GM11168 (cell line): ENCODE data around the gene SETD1A.

Source experiments
- in situ Hi-C: fragments of 300-500 bp; cut with MboI; formaldehyde crosslinking; loops from one replicate; pipeline ENCODE4 v1.12.0; 2022; ENCODE audit warnings: low sequenced_read_pairs; ENCODE audit not compliant: unreplicated experiment

Gene SETD1A

GRCh38 chr16:30951750-30952149 is 5.8 kb upstream of the SETD1A start:
- in situ Hi-C loops, result loop anchor here (25.0 kb wide), 1 partner anchor 911 kb away; the partner anchor contains the start of gene ZNF267

- in situ Hi-C loops, result loop anchor here (25.0 kb wide), 1 partner anchor 909 kb away; the partner anchor contains the start of gene ZNF267
Measured at GRCh38 chr16:30953111-30953510, 4.4 kb upstream of the SETD1A start.

- in situ Hi-C loops, result loop anchor here (25.0 kb wide), 1 partner anchor 909 kb away; the partner anchor contains the start of gene ZNF267
Measured at GRCh38 chr16:30953511-30954124, 3.9 kb upstream of the SETD1A start.

GRCh38 chr16:30954993-30955392 is 2.6 kb upstream of the SETD1A start:
- in situ Hi-C loops, result loop anchor here (25.0 kb wide), 1 partner anchor 907 kb away; the partner anchor contains the start of gene ZNF267

- in situ Hi-C loops, result loop anchor here (25.0 kb wide), 1 partner anchor 905 kb away; the partner anchor contains the start of gene ZNF267
Measured at GRCh38 chr16:30956601-30957455, 726 bp upstream of the SETD1A start.

GRCh38 chr16:30958175-30959079 is 873 bp downstream of the SETD1A start:
- in situ Hi-C loops, result loop anchor here (25.0 kb wide), 1 partner anchor 904 kb away; the partner anchor contains the start of gene ZNF267

GRCh38 chr16:30961384-30961783 is 3.8 kb downstream of the SETD1A start:
- in situ Hi-C loops, result loop anchor here (25.0 kb wide), 1 partner anchor 901 kb away; the partner anchor contains the start of gene ZNF267

- in situ Hi-C loops, result loop anchor here (25.0 kb wide), 1 partner anchor 898 kb away; the partner anchor contains the start of gene ZNF267
Measured at GRCh38 chr16:30963925-30964511, 6.5 kb downstream of the SETD1A start.

- in situ Hi-C loops, result loop anchor here (25.0 kb wide), 1 partner anchor 898 kb away; the partner anchor contains the start of gene ZNF267
Measured at GRCh38 chr16:30964574-30965226, 7.1 kb downstream of the SETD1A start.

- in situ Hi-C loops, result loop anchor here (25.0 kb wide), 1 partner anchor 897 kb away; the partner anchor contains the start of gene ZNF267
Measured at GRCh38 chr16:30965436-30965835, 7.9 kb downstream of the SETD1A start.

- in situ Hi-C loops, result loop anchor here (25.0 kb wide), 1 partner anchor 896 kb away; the partner anchor contains the start of gene ZNF267
Measured at GRCh38 chr16:30966033-30966619, 8.6 kb downstream of the SETD1A start.

- in situ Hi-C loops, result loop anchor here (25.0 kb wide), 1 partner anchor 895 kb away; the partner anchor contains the start of gene ZNF267
Measured at GRCh38 chr16:30967795-30968194, 10.2 kb downstream of the SETD1A start.

GRCh38 chr16:30969246-30969842 is 11.8 kb downstream of the SETD1A start:
- in situ Hi-C loops, result loop anchor here (25.0 kb wide), 1 partner anchor 893 kb away; the partner anchor contains the start of gene ZNF267

GRCh38 chr16:30971298-30971697 is 13.7 kb downstream of the SETD1A start:
- in situ Hi-C loops, result loop anchor here (25.0 kb wide), 1 partner anchor 891 kb away; the partner anchor contains the start of gene ZNF267

GRCh38 chr16:30972872-30973271 is 15.3 kb downstream of the SETD1A start:
- in situ Hi-C loops, result loop anchor here (25.0 kb wide), 1 partner anchor 889 kb away; the partner anchor contains the start of gene ZNF267

- in situ Hi-C loops, result loop anchor here (25.0 kb wide), 1 partner anchor 888 kb away; the partner anchor contains the start of gene ZNF267
Measured at GRCh38 chr16:30974348-30974747, 16.8 kb downstream of the SETD1A start.

GRCh38 chr16:30976486-30976885 is 18.9 kb downstream of the SETD1A start:
- in situ Hi-C loops, result loop anchor here (25.0 kb wide), 2 partner anchors 311 to 461 kb away; partner anchors contain the start of genes COX6A2 and ZNF843
